H1 (cell line): ENCODE measurements around the gene PACSIN1. TPM values are rescaled to one million over a fixed set of nuclear protein-coding genes. Genes with fewer than 3 reads are reported as not detected.
A peak's percentile ranks its signal among the peaks of the same experiment; 100 is the strongest.

Experiments
- CTCF ChIA-PET: fragments of 300-600 bp; sonication (Branson Sonifier 250); formaldehyde crosslinking; loops from one replicate; lab custom pipeline; 2021; ENCODE audit not compliant: partially characterized antibody; lab: Charles Lee
- POLR2A ChIA-PET: fragments of 300-600 bp; sonication (Branson Sonifier 250); formaldehyde crosslinking; loops from one replicate; lab custom pipeline; 2021; ENCODE audit warnings: inconsistent platforms; ENCODE audit not compliant: partially characterized antibody; lab: Charles Lee
- DNase-seq, 2 experiments: peaks; one replicate each; pipeline versions ENCODE4 v3.0.0 to v3.0.0-alpha.2; 2010 to 2022; ENCODE audit warnings: low spot score in 2 of 2, low read depth in 1 of 2, mixed read lengths in 1 of 2
- FAIRE-seq: peaks from 2 replicates; lab custom pipeline; 2011; peaks lifted over from hg19 to GRCh38; lab: Jason Lieb, UNC
- H2AFZ ChIP-seq: 2 replicates; pipeline ENCODE4 v1.8.1; 2012; ENCODE audit warnings: low read length, inconsistent platforms
- H2AK5ac ChIP-seq: 2 replicates; pipeline ENCODE4 v1.6.1; 2013; ENCODE audit warnings: low read depth, low read length
- H2BK120ac ChIP-seq: replicated peaks from 2 replicates; pipeline ENCODE3; 2013; ENCODE audit warnings: low read depth, low read length, inconsistent platforms
- H2BK12ac ChIP-seq: 2 replicates; pipeline ENCODE4 v1.6.1; 2013; ENCODE audit warnings: low read depth, low read length
- H2BK15ac ChIP-seq: 2 replicates; pipeline ENCODE4 v1.6.1; 2013; ENCODE audit warnings: low read length
- H2BK20ac ChIP-seq: 2 replicates; pipeline ENCODE4 v1.6.1; 2013; ENCODE audit warnings: low read length
- H2BK5ac ChIP-seq: 2 replicates; pipeline ENCODE4 v1.6.1; 2013; ENCODE audit warnings: low read depth, low read length
- H3K14ac ChIP-seq: 2 replicates; pipeline ENCODE4 v1.6.1; 2013; ENCODE audit warnings: inconsistent platforms; ENCODE audit not compliant: insufficient read length
- H3K18ac ChIP-seq: 2 replicates; pipeline ENCODE4 v1.6.1; 2013; ENCODE audit warnings: low read length; ENCODE audit errors: extremely low read depth
- H3K23ac ChIP-seq: 2 replicates; pipeline ENCODE4 v1.6.1; 2013; ENCODE audit warnings: inconsistent platforms; ENCODE audit not compliant: insufficient read length
- H3K23me2 ChIP-seq: 2 replicates; pipeline ENCODE4 v1.6.1; 2013; ENCODE audit warnings: low read depth, low read length
- H3K27ac ChIP-seq: 2 replicates; pipeline ENCODE4 v1.6.1; 2011; ENCODE audit warnings: low read depth, low read length, inconsistent platforms
- H3K27me3 ChIP-seq, 4 experiments: replicated peaks in 1 of 4; 1 replicate in 1 of 4; 2 replicates in 3 of 4; pipeline versions ENCODE4 v1.6.1 to v1.8.1; 2011 to 2013; ENCODE audit warnings: low read length in 3 of 4, mild to moderate bottlenecking in 3 of 4, inconsistent platforms in 2 of 4, mixed read lengths in 2 of 4, moderate library complexity in 1 of 4; ENCODE audit not compliant: control insufficient read depth in 3 of 4, insufficient read depth in 3 of 4; ENCODE audit errors: extremely low read depth in 1 of 4
- H3K36me3 ChIP-seq, 4 experiments: 2 replicates each; pipeline versions ENCODE4 v1.6.1 to v1.8.1; 2011 to 2013; ENCODE audit warnings: mild to moderate bottlenecking in 4 of 4, low read length in 3 of 4, moderate library complexity in 2 of 4, control low read depth in 1 of 4, inconsistent platforms in 1 of 4; ENCODE audit not compliant: insufficient read depth in 4 of 4, control insufficient read depth in 2 of 4
- H3K4ac ChIP-seq: replicated peaks from 2 replicates; pipeline ENCODE3; 2013; ENCODE audit warnings: low read length, low read depth, mixed read lengths, inconsistent platforms; ENCODE audit not compliant: insufficient read length
- H3K4me1 ChIP-seq, 4 experiments: replicated peaks in 1 of 4; 1 replicate in 1 of 4; 2 replicates in 3 of 4; pipeline versions ENCODE4 v1.6.1 to v1.8.1; 2011 to 2013; ENCODE audit warnings: low read length in 3 of 4, inconsistent platforms in 2 of 4, mixed read lengths in 1 of 4; ENCODE audit not compliant: insufficient read depth in 4 of 4, control insufficient read depth in 3 of 4
- H3K4me2 ChIP-seq, 2 experiments: 2 replicates each; pipeline versions ENCODE4 v1.6.1 to v1.8.1; 2011 to 2013; ENCODE audit warnings: low read depth in 2 of 2, low read length in 2 of 2, control low read depth in 1 of 2, inconsistent platforms in 1 of 2, mild to moderate bottlenecking in 1 of 2; ENCODE audit not compliant: insufficient read depth in 1 of 2
- H3K4me3 ChIP-seq, 4 experiments: fragments of 200-600, 300-600 bp in 1 of 4; sonication (generic), shearing (Covaris generic), sonication (Bioruptor Twin) in 1 of 4; 2 replicates each; pipeline versions ENCODE4 v1.5.1 to v1.8.1; 2011 to 2016; ENCODE audit warnings: low read length in 4 of 4, low read depth in 3 of 4, control low read depth in 2 of 4, inconsistent platforms in 2 of 4, mild to moderate bottlenecking in 2 of 4, mixed read lengths in 1 of 4, moderate library complexity in 1 of 4; ENCODE audit not compliant: insufficient read depth in 2 of 4; ENCODE audit errors: extremely low read depth in 1 of 4
- H3K56ac ChIP-seq: replicated peaks from 2 replicates; pipeline ENCODE3; 2013; ENCODE audit warnings: low read depth, mild to moderate bottlenecking, mixed read lengths, low read length, inconsistent platforms; ENCODE audit not compliant: insufficient read length
- H3K79me1 ChIP-seq: 2 replicates; pipeline ENCODE4 v1.6.1; 2013; ENCODE audit warnings: low read depth, low read length, control low read depth
- H3K79me2 ChIP-seq, 2 experiments: 2 replicates each; pipeline versions ENCODE4 v1.6.1 to v1.8.1; 2012 to 2013; ENCODE audit warnings: low read length in 2 of 2, mild to moderate bottlenecking in 2 of 2, inconsistent platforms in 1 of 2; ENCODE audit not compliant: insufficient read depth in 2 of 2, control insufficient read depth in 1 of 2
- H3K9ac ChIP-seq, 4 experiments: replicated peaks in 1 of 4; 1 replicate in 1 of 4; 2 replicates in 3 of 4; pipeline versions ENCODE4 v1.6.1 to v1.8.1; 2011 to 2013; ENCODE audit warnings: low read depth in 3 of 4, low read length in 3 of 4, control low read depth in 2 of 4, mild to moderate bottlenecking in 2 of 4, moderate library complexity in 2 of 4, inconsistent platforms in 1 of 4; ENCODE audit errors: extremely low read depth in 1 of 4
- H3K9me3 ChIP-seq, 2 experiments: 2 replicates each; pipeline versions ENCODE4 v1.6.1 to v1.8.1; 2012 to 2013; ENCODE audit warnings: mild to moderate bottlenecking in 2 of 2, moderate library complexity in 2 of 2, control low read depth in 1 of 2, inconsistent platforms in 1 of 2, low read depth in 1 of 2, low read length in 1 of 2, mixed read lengths in 1 of 2; ENCODE audit not compliant: insufficient read depth in 2 of 2
- H4K20me1 ChIP-seq, 2 experiments: replicated peaks in 1 of 2; 2 replicates each; pipeline versions ENCODE3 to v1.8.1; 2011 to 2013; ENCODE audit warnings: inconsistent platforms in 2 of 2, low read length in 2 of 2, mild to moderate bottlenecking in 1 of 2; ENCODE audit not compliant: insufficient read depth in 2 of 2, control insufficient read depth in 1 of 2
- H4K5ac ChIP-seq: 2 replicates; pipeline ENCODE4 v1.6.1; 2013; ENCODE audit warnings: low read length, low read depth, mixed read lengths, inconsistent platforms; ENCODE audit not compliant: insufficient read length
- H4K8ac ChIP-seq: 2 replicates; pipeline ENCODE4 v1.8.0; 2013; ENCODE audit warnings: mild to moderate bottlenecking, moderate library complexity, low read length, inconsistent platforms; ENCODE audit not compliant: insufficient read depth; ENCODE audit errors: extremely low read depth
- H4K91ac ChIP-seq: replicated peaks from 2 replicates; pipeline ENCODE3; 2013; ENCODE audit warnings: low read length, mixed read lengths, inconsistent platforms; ENCODE audit not compliant: insufficient read length
- CHD1 ChIP-seq: IDR thresholded peaks from 2 replicates; pipeline ENCODE4 v1.6.1; 2012; ENCODE audit warnings: low read depth, low read length, improper control_type of control experiment
- WGBS, 2 experiments: shearing (Covaris generic) in 1 of 2; methylation state at CpG; one replicate each; pipeline versions ENCODE4 v1.1.6 to v1.1.7; 2013 to 2015; ENCODE audit warnings: low lambda C conversion rate in 2 of 2, mixed read lengths in 2 of 2, inconsistent platforms in 1 of 2, low coverage in 1 of 2, missing lambda C conversion rate in 1 of 2; ENCODE audit not compliant: insufficient replicate concordance in 2 of 2, insufficient coverage in 1 of 2, insufficient read length in 1 of 2; ENCODE audit errors: extremely low coverage in 1 of 2, missing lambda C conversion rate in 1 of 2; 5-methylcytosine and 5-hydroxymethylcytosine counted together
- polyA plus RNA-seq, 7 experiments: library from polyadenylated mRNA; depleted of rRNA in 3 of 7; stranded (reverse) in 5 of 7; unstranded in 2 of 7; fragments of >200 nt in 5 of 7; fragments of 200-250 nt in 2 of 7; gene quantifications; 1 replicate in 5 of 7; 2 replicates in 1 of 7; 4 replicates in 1 of 7; pipeline versions ENCODE4 v1.2.1 to v1.2.3, GENCODE V29; 2011 to 2013; ENCODE audit warnings: missing spikeins in 2 of 7, mixed read lengths in 2 of 7
- total RNA-seq: library from RNA; stranded (reverse); fragmentation: NEBNext Ultra II Directional; extraction: Animal tissue kit (Norgen Biotek cat#: 25700); gene quantifications from 2 replicates; pipeline ENCODE4 v1.2.1, GENCODE V29; 2021

Gene PACSIN1
- total and polyA plus RNA-seq, 2 of the 8 experiments (the other 6 are each of a cell fraction or from before 2014, with no cell fraction given), result 5.9 to 11.1 TPM

DNA sequence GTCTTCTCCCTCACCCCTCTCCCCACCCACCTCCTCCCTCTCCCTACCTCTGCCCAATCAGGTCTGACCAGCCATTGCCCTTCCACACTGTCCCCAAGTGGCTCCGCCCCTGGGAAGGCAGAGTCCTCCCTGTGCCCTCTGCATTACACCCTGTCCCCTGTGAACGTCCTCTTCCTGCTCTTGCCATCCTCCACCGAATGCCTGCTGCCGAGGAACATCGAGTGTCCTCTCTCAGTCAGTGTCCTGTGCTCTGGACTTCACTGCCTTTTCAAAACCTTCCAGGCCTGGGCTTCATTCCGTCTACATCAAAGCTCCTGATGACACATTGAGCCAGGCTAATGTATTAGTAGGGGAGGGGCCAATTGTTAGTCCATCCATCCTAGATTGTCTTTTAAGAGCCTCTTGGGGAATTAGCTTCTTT lies 3.3 kb upstream of the PACSIN1 start:
- Histone ChIP-seq H3K23ac (no peak overlapping the region), H3K18ac (0 out of 2 replicates have a peak overlapping the region, but pooled peaks have one; percentile 76), H2BK12ac (no peak overlapping the region), H3K36me3 (no peaks in the 10 kb centered on the region), H3K23me2 (peaks cover 14% of the 10 kb centered on the region), H4K91ac (no peak overlapping the region), H2AFZ (peak overlapping the region; percentile 97; the same call in 1 of the 2 replicates), H3K4ac (no peak overlapping the region), H3K79me2 (no peaks in the 10 kb centered on the region), H2BK20ac (0 out of 2 replicates have a peak overlapping the region, but pooled peaks have one; percentile 61), H3K14ac (no peak overlapping the region), H3K27ac (no peak overlapping the region), H3K4me3 (no peak overlapping the region), H3K79me1 (no peaks in the 10 kb centered on the region), H4K5ac (no peak overlapping the region), H4K20me1 (no peaks in the 10 kb centered on the region), H3K27me3 (peaks cover 0 to 11% (median 8%) of the 10 kb centered on the region in 4 experiments; a peak in 4 of 7 replicates), H3K56ac (no peak overlapping the region), H3K4me1 (peaks cover 0 to 20% (median 11%) of the 10 kb centered on the region in 4 experiments; a peak in 6 of 7 replicates), H2AK5ac (no peak overlapping the region), H4K8ac (no peak overlapping the region), H2BK5ac (no peak overlapping the region; the same call in 1 of the 2 replicates), H2BK15ac (no peak overlapping the region), H3K9ac (no peak overlapping the region; a peak in 1 of 7 replicates), H3K9me3 (no peaks in the 10 kb centered on the region), H3K4me2 (peak overlapping the region; percentile 48 to 53; a peak in 3 of 4 replicates), H2BK120ac (no peak overlapping the region)
- POLR2A ChIA-PET, result interaction anchor here (0.6 to 1.5 kb wide), 3 partner anchors 69 to 226 kb away, joined by 3 to 9 read pairs (median 3); partner anchors contain the start of gene HMGA1
- FAIRE-seq, result no peak
- 40% methylated on average over 6 of the region's 6 CpGs; no CpG with 5 or more reads in 1 of the 2 experiments for WGBS, 2 experiments
- DNase-seq, result peak; percentile 27 to 79
- CTCF ChIA-PET, result interaction anchor here (0.6 to 13.0 kb wide), 10 partner anchors 12 to 304 kb away, joined by 3 to 213 read pairs (median 3); no protein-coding TSS in a partner anchor
- no peak for TF ChIP-seq CHD1
